ENCODE results near the gene BICC1. TPM values are rescaled to one million over a fixed set of nuclear protein-coding genes. Genes with fewer than 3 reads are reported as not detected.

The BICC1 gene
- total RNA-seq, 1 experiment from 2014 or later: not detected

GRCh38 chr10:58554316-58554715 is 41.6 kb downstream of the BICC1 start:
- RAD21 ChIA-PET (ENCODE audit: low non-redundant PET in 1 of 2, low total read pairs in 2 of 2, uncharacterized antibody in 2 of 2, unreplicated experiment in 2 of 2): no interaction called here
- no peak overlapping the region for H3K4me3 ChIP-seq (replicated peaks in 1 of 2; ENCODE audit: low read depth in 1 of 2, low read length in 2 of 2)
- H3K9me3 ChIP-seq (ENCODE audit: control insufficient read depth in 1 of 2, insufficient read depth in 1 of 2, low read depth in 1 of 2, low read length in 2 of 2): no peaks in the 10 kb centered on the region
- H4K20me1 ChIP-seq (ENCODE audit: insufficient read depth): no peaks in the 10 kb centered on the region
- H2AFZ ChIP-seq (ENCODE audit: low read depth, low read length, poor library complexity, severe bottlenecking): no peak overlapping the region
- H3K9me2 ChIP-seq (ENCODE audit: insufficient read depth): no peaks in the 10 kb centered on the region
- H3K79me2 ChIP-seq (ENCODE audit: insufficient read depth, low read length): no peaks in the 10 kb centered on the region
- TF ChIP-seq SRF (IDR thresholded peaks at IDR 0.05; ENCODE audit: low read depth): no peak
- TF ChIP-seq REST (IDR thresholded peaks at IDR 0.05; ENCODE audit: low read depth): no peak
- no peak for TF ChIP-seq EGR1 (IDR thresholded peaks at IDR 0.05; ENCODE audit: low read depth)
- H3K36me3 ChIP-seq (ENCODE audit: control insufficient read depth in 1 of 2, insufficient read depth in 2 of 2, low read length in 2 of 2): no peaks in the 10 kb centered on the region
- no peak overlapping the region for H3K9ac ChIP-seq (ENCODE audit: low read length)
- H3K4me2 ChIP-seq (ENCODE audit: low read length): no peak overlapping the region
- no peaks in the 10 kb centered on the region for H3K4me1 ChIP-seq (ENCODE audit: control insufficient read depth in 1 of 2, insufficient read depth in 2 of 2, low read length in 2 of 2)
- no peak overlapping the region for H3K27ac ChIP-seq (ENCODE audit: low read depth, low read length)
- no TSS peak for BruUV-seq (replicated peaks)
- POLR2A ChIA-PET: no interaction called here
- CTCF ChIA-PET: no interaction called here
- DNase-seq (ENCODE audit: low read depth, low spot score) (no peak), ATAC-seq (no peak)
- H3K27me3 ChIP-seq (ENCODE audit: insufficient read depth, low read length): 0 out of 2 replicates have a peak, but pooled peaks cover 4% of the 10 kb centered on the region
- intact Hi-C loops (cut with micrococcal nuclease): no loop called here

- ATAC-seq: no peak
- TF ChIP-seq SRF (IDR thresholded peaks at IDR 0.05; ENCODE audit: low read depth) (no peak), ZBTB33 (IDR thresholded peaks at IDR 0.05; ENCODE audit: extremely low read depth, insufficient replicate concordance, low read length) (no peak), CBX3 (IDR thresholded peaks at IDR 0.05; ENCODE audit: low read depth) (no peak), CTCF (IDR thresholded peaks at IDR 0.05 in 2 of 3, conservative IDR thresholded peaks at IDR 0.05 in 1 of 3; ENCODE audit: borderline replicate concordance in 1 of 3, insufficient read depth in 1 of 3, low read depth in 2 of 3, low read length in 2 of 3) (no peak), EZH2phosphoT487 (IDR thresholded peaks at IDR 0.05; ENCODE audit: borderline replicate concordance) (no peak), ATF3 (IDR thresholded peaks at IDR 0.05) (no peak), ZFX (IDR thresholded peaks at IDR 0.05) (no peak), RAD21 (IDR thresholded peaks at IDR 0.05; ENCODE audit: low read depth) (no peak)
- Histone ChIP-seq H3K9me2 (ENCODE audit: insufficient read depth) (no peaks in the 10 kb centered on the region), H3K79me2 (ENCODE audit: insufficient read depth, low read length) (no peaks in the 10 kb centered on the region), H3K27me3 (ENCODE audit: insufficient read depth, low read length) (0 out of 2 replicates have a peak, but pooled peaks cover 4% of the 10 kb centered on the region), H3K4me1 (ENCODE audit: control insufficient read depth in 1 of 2, insufficient read depth in 2 of 2, low read length in 2 of 2) (no peaks in the 10 kb centered on the region), H3K4me2 (ENCODE audit: low read length) (no peak overlapping the region), H3K27ac (ENCODE audit: low read depth, low read length) (no peak overlapping the region), H3K9ac (ENCODE audit: low read length) (no peak overlapping the region), H3K4me3 (replicated peaks in 1 of 2; ENCODE audit: low read depth in 1 of 2, low read length in 2 of 2) (no peak overlapping the region), H2AFZ (ENCODE audit: low read depth, low read length, poor library complexity, severe bottlenecking) (no peak overlapping the region), H4K20me1 (ENCODE audit: insufficient read depth) (no peaks in the 10 kb centered on the region), H3K36me3 (ENCODE audit: control insufficient read depth in 1 of 2, insufficient read depth in 2 of 2, low read length in 2 of 2) (no peaks in the 10 kb centered on the region), H3K9me3 (ENCODE audit: control insufficient read depth in 1 of 2, insufficient read depth in 1 of 2, low read depth in 1 of 2, low read length in 2 of 2) (no peaks in the 10 kb centered on the region)
- CTCF ChIA-PET: no interaction called here
- POLR2A ChIA-PET: no interaction called here
- no TSS peak for BruUV-seq (replicated peaks)
- RAD21 ChIA-PET (ENCODE audit: low non-redundant PET in 1 of 2, low total read pairs in 2 of 2, uncharacterized antibody in 2 of 2, unreplicated experiment in 2 of 2): no interaction called here
- intact Hi-C loops (cut with micrococcal nuclease): no loop called here
- DNase-seq (ENCODE audit: low read depth, low spot score): no peak
Measured at GRCh38 chr10:58555170-58555929, 42.7 kb downstream of the BICC1 start.
